Pancreas (tissue), 10 donors: ENCODE data around the gene CNNM4. TPM values are rescaled to one million over a fixed set of nuclear protein-coding genes. Genes with fewer than 3 reads are reported as not detected.

Experiments used
- ATAC-seq, 4 donors: fragments of 200-7000 bp; cut with Tn5 transposase; one replicate each; pipeline versions ENCODE4 v1.8.0 to v1.9.1; 2020; ENCODE audit warnings: mild to moderate bottlenecking in 4 of 4, moderate library complexity in 4 of 4
- DNase-seq, 6 donors: peaks; one replicate each; pipeline ENCODE4 v3.0.0-alpha.2; 2020
- FAIRE-seq: peaks from 2 replicates; lab custom pipeline; 2012; peaks lifted over from hg19 to GRCh38; lab: Jason Lieb, UNC
- H3K27ac ChIP-seq, 4 donors: fragments of 200-600 bp; sonication (generic); 1 replicate in 3 of 4; 2 replicates in 1 of 4; pipeline versions ENCODE4 v1.5.0 to v1.8.0; 2020
- H3K27me3 ChIP-seq, 4 donors: fragments of 200-600 bp; one replicate each; pipeline ENCODE4 v1.8.0; 2021
- H3K36me3 ChIP-seq, 3 donors: fragments of 200-600 bp; sonication (generic) in 1 of 3; one replicate each; pipeline versions ENCODE4 v1.5.0 to v1.8.0; 2020 to 2021
- H3K4me1 ChIP-seq, 3 donors: fragments of 200-600 bp; one replicate each; pipeline ENCODE4 v1.8.0; 2021
- H3K4me3 ChIP-seq, 4 donors: fragments of 200-600 bp; sonication (generic) in 2 of 4; one replicate each; pipeline versions ENCODE4 v1.5.0 to v1.8.0; 2020 to 2021
- H3K9me3 ChIP-seq, 4 donors: fragments of 200-600 bp; one replicate each; pipeline ENCODE4 v1.8.0; 2021
- WGBS, 2 donors: extraction: QIAGEN DNeasy Blood & Tissue Kit; methylation state at CpG; one replicate each; pipeline ENCODE4 v1.1.7; 2013; 5-methylcytosine and 5-hydroxymethylcytosine counted together
- intact Hi-C, 3 donors: fragments of 100-400 bp; cut with DNase I; formaldehyde crosslinking; loops; one replicate each; pipeline versions ENCODE4 v1.11.1 to v1.14.2; 2022
- polyA plus RNA-seq, 2 donors: library from polyadenylated mRNA; stranded (reverse); fragments of 200-250 nt; gene quantifications; one replicate each; pipeline ENCODE4 v1.2.3, GENCODE V29; 2013
- total RNA-seq, 6 donors: library from RNA; stranded (reverse); fragmentation: NEBNext Ultra II Directional in 4 of 6; extraction: Animal tissue kit (Norgen Biotek cat#: 25700) in 4 of 6; gene quantifications; one replicate each; pipeline versions ENCODE4 v1.2.1 to v1.2.4, GENCODE V29; 2021 to 2023
- TF ChIP-seq, protein P1 (sequence below), 4 donors: fragments of 200-600 bp; sonication (generic) in 3 of 4; IDR thresholded peaks; one replicate each; pipeline versions ENCODE4 v1.5.0 to v1.8.0; 2021; ENCODE audit warnings: antibody characterized with exemption in 4 of 4
- donor health status: healthy with polysubstance abuse.
- donor health status: DM: no; HTN: no; CAD: no; lungs with moderate emphysema.
- donor health status: DM: no; HTN: no; CAD: no.
- donor health status: control.
- donor health status: control.
- donor health status: Bipolar disorder and iron deficiency.
- donor health status: DM: yes; HTN: yes; CAD: no.
- donor health status: DM: no; HTN: no; CAD: no.
- donor health status: DM: no; HTN: no; CAD: no.
- donor health status: DM: yes; HTN: yes; CAD: no.

CNNM4 gene
- total and polyA plus RNA-seq, 8 donors = 3.3 to 6.9 (median 5.5) TPM

DNA sequence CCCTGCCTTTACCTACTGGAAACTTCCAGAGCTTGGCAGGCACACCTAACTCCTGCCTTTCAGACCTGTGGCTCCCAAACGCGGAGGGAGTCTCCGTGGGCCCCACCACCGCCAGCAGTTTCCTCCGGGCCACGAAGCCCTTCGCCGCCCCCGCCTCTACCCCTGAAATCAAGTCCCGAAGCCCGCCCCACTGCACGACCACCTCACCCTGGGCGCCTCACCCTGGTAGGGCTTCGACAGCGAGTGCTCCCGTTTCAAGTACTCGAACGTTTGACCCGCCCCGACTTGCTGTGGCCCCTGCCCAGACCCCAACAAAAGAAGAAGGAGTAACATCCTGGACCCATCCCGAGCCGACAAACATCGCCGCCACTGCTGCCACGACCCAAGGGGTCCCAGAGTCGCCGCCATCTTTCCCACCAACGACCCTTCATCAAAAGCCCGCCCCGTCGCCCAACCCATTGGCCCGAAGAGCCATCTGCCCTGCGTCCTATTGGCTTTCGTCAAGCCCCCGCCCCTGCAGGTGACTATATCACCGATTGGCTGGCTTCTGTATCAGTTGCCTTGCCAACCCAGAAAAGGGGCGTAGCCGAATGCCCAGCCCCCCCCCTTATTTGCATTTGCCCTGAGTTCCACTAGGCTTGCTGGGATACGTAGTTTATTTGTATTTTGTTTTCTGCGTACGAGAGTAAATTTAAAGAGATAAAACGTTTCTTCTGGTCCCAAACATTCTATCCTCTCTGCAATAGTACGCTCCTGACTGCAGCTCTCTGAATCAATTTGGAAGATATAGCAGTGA lies 20.9 kb upstream of the CNNM4 start, which contains the start of gene LMAN2L:
LMAN2L (minus strand) TSS at position 432 of the 796 bp plus-strand sequence; CDS start at position 408, 24 bp downstream.
- TF ChIP-seq, protein P1, sequence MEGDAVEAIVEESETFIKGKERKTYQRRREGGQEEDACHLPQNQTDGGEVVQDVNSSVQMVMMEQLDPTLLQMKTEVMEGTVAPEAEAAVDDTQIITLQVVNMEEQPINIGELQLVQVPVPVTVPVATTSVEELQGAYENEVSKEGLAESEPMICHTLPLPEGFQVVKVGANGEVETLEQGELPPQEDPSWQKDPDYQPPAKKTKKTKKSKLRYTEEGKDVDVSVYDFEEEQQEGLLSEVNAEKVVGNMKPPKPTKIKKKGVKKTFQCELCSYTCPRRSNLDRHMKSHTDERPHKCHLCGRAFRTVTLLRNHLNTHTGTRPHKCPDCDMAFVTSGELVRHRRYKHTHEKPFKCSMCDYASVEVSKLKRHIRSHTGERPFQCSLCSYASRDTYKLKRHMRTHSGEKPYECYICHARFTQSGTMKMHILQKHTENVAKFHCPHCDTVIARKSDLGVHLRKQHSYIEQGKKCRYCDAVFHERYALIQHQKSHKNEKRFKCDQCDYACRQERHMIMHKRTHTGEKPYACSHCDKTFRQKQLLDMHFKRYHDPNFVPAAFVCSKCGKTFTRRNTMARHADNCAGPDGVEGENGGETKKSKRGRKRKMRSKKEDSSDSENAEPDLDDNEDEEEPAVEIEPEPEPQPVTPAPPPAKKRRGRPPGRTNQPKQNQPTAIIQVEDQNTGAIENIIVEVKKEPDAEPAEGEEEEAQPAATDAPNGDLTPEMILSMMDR (IDR thresholded peaks at IDR 0.05) = no peak
- peak; percentile 99 to 100 (median 100) for ATAC-seq
- intact Hi-C loops = no loop called here
- H3K4me3 ChIP-seq = peak within 1 kb of the TSS; percentile 56 to 76 (median 70)
- DNase-seq = peak; percentile 92 to 97 (median 96)
- no peaks in the 10 kb centered on the region for H3K36me3 ChIP-seq
- H3K27me3 ChIP-seq = no peaks in the 10 kb centered on the region
- H3K4me1 ChIP-seq = peaks cover 7 to 15% (median 14%) of the 10 kb centered on the region in 3 donors
- H3K27ac ChIP-seq = peak within 1 kb of the TSS in 3 of 4 donors; percentile 42 to 68 (median 54)
- FAIRE-seq = peak; percentile 94
- H3K9me3 ChIP-seq = no peaks in the 10 kb centered on the region
- WGBS, 2 donors = 0 to 1% methylated on average over 40 to 43 of the region's 43 CpGs

DNA sequence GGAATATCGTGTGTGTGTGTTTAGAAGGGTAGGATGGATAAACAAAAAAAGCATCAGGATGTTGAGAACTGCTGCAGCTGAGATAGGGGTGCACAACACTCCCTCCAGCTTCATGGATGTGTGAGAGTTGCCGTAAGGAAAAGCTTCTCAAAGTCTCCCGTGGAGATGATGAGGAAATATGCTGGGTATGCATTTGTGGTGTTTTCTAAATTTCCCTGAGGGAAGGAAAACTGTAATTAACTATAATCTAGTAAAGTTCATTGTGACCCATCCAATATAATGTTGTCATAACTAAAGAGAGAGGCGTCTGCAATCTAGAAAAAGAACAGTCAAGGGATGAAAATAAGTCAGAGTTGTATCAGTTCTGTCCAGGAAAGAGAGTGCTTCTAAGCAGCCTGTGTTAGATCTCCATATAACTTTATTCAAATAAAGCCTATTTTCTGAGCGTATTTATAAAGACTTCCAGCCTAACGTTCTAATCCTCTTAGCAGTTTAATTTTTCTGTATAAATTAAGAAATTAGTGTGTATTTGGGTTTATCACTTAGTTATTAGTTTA lies 13.6 kb upstream of the CNNM4 start:
- TF ChIP-seq, protein P1 (IDR thresholded peaks at IDR 0.05) = no peak
- H3K36me3 ChIP-seq = no peaks in the 10 kb centered on the region
- H3K27me3 ChIP-seq = no peaks in the 10 kb centered on the region
- 48 to 54% methylated on average over 6 of the region's 6 CpGs for WGBS, 2 donors
- FAIRE-seq (no peak), ATAC-seq (peak in 2 of 4 donors; percentile 13 to 23), DNase-seq (no peak)
- intact Hi-C loops = no loop called here
- no peak overlapping the region for H3K4me3 ChIP-seq
- H3K27ac ChIP-seq = peak overlapping the region in 3 of 4 donors; percentile 3 to 64 (median 4)
- H3K4me1 ChIP-seq = peaks cover 0 to 11% (median 0%) of the 10 kb centered on the region in 3 donors
- H3K9me3 ChIP-seq = no peaks in the 10 kb centered on the region

DNA sequence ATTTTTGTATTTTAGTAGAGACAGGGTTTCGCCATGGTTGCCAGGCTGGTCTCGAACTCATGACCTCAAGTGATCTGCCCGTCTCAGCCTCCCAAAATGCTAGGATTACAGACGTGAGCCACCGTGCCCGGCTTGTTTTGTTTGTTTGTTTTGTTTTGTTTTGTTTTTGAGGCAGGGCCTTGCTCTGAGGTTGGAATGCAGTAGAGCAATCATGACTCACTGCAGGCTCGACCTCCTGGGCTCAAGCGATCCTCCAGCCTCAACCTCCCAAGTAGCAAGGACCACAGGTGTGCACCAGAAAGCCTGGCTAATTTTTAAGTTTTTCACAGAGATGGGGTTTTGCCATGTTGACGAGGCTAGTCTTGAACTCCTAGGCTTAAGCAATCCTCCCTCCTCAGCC lies 8.9 kb upstream of the CNNM4 start:
- WGBS, 2 donors = 88 to 91% methylated on average over 9 of the region's 9 CpGs
- no peak overlapping the region for H3K4me3 ChIP-seq
- peaks cover 0 to 11% (median 0%) of the 10 kb centered on the region in 3 donors for H3K4me1 ChIP-seq
- no peaks in the 10 kb centered on the region for H3K36me3 ChIP-seq
- FAIRE-seq = no peak
- intact Hi-C loops = no loop called here
- no peak for ATAC-seq
- H3K9me3 ChIP-seq = no peaks in the 10 kb centered on the region
- H3K27me3 ChIP-seq = no peaks in the 10 kb centered on the region
- TF ChIP-seq, protein P1 (IDR thresholded peaks at IDR 0.05) = no peak
- DNase-seq = no peak
- no peak overlapping the region for H3K27ac ChIP-seq

DNA sequence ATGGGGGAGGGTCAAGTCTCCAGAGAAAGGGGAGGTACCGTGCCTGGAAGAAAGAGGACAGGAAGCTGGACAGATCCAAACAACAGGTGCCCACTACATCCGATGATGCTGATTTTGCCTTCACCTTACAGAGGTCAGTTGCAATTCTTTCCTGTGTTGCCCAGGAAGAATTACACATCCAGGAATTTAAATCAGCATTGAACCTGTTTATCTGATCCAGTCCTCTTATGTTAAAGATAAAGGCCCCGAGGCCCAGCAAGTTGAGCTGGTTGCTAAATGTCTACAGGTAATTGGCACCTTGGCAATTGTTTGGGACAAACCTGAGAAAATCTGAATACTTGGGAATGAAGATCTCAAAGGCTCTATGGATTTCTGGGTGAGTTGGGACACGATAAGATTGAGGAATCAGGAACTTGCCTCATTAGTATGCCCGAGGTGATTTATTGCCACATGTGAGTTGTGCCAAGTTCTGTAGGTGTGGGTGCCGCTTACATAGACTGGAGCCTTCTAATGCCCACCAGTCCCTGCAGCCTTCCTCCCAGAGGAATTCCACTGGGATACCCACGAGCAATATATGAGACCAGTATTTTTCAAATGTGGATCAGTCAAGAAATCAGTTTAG lies 6.9 kb upstream of the CNNM4 start:
- 49% methylated on average over 7 of the region's 7 CpGs for WGBS, 2 donors
- no peaks in the 10 kb centered on the region for H3K4me1 ChIP-seq
- peak in 2 of 4 donors; percentile 20 to 29 for ATAC-seq
- H3K27me3 ChIP-seq = no peaks in the 10 kb centered on the region
- H3K4me3 ChIP-seq = no peak overlapping the region
- no peak for FAIRE-seq
- no peaks in the 10 kb centered on the region for H3K36me3 ChIP-seq
- no peaks in the 10 kb centered on the region for H3K9me3 ChIP-seq
- H3K27ac ChIP-seq = peak overlapping the region in 1 of 4 donors; percentile 12
- DNase-seq = no peak
- TF ChIP-seq, protein P1 (IDR thresholded peaks at IDR 0.05) = no peak
- intact Hi-C loops = no loop called here
